GM12878 (cell line): ENCODE measurements around the gene ERO1A. TPM values are rescaled to one million over a fixed set of nuclear protein-coding genes. Genes with fewer than 3 reads are reported as not detected.
A peak's percentile ranks its signal among the peaks of the same experiment; 100 is the strongest.

Experiments used
- CEBPB ChIP-seq, 2 experiments: fragments of 150-350 bp in 1 of 2; IDR thresholded peaks; 2 replicates each; pipeline ENCODE4 v1.6.1; 2012 to 2014; ENCODE audit warnings: low read depth in 2 of 2, low read length in 2 of 2, borderline replicate concordance in 1 of 2, inconsistent platforms in 1 of 2
- CEBPZ ChIP-seq: fragments of 150-350 bp; IDR thresholded peaks from 2 replicates; pipeline ENCODE4 v1.6.1; 2016; ENCODE audit warnings: low read depth, low read length
- CHD1 ChIP-seq: IDR thresholded peaks from 2 replicates; pipeline ENCODE4 v1.6.1; 2012; ENCODE audit warnings: low read depth, low read length, improper control_type of control experiment
- CREB1 ChIP-seq: IDR thresholded peaks from 2 replicates; pipeline ENCODE4 v1.6.1; 2012; ENCODE audit warnings: low read depth, mild to moderate bottlenecking, inconsistent platforms
- HCFC1 ChIP-seq: fragments of 150-350 bp; IDR thresholded peaks from 2 replicates; pipeline ENCODE4 v1.6.1; 2014; ENCODE audit warnings: low read length
- HDAC6 ChIP-seq: fragments of 200-600 bp; sonication (generic); IDR thresholded peaks from one replicate; pipeline ENCODE4 v1.8.0; 2017; ENCODE audit warnings: antibody characterized with exemption; ENCODE audit not compliant: unreplicated experiment
- HDGF ChIP-seq: fragments of 450-650 bp; IDR thresholded peaks from 2 replicates; pipeline ENCODE4 v1.6.1; 2016; ENCODE audit warnings: antibody characterized with exemption
- NFYB ChIP-seq: IDR thresholded peaks from 2 replicates; pipeline ENCODE4 v1.6.1; 2011; ENCODE audit warnings: low read depth, mild to moderate bottlenecking, low read length, improper control_type of control experiment, moderate library complexity; ENCODE audit not compliant: insufficient read depth
- RELB ChIP-seq: fragments of 450-650 bp; IDR thresholded peaks from 2 replicates; pipeline ENCODE4 v1.6.1; 2017; ENCODE audit warnings: low read depth, mild to moderate bottlenecking, moderate library complexity
- RUNX3 ChIP-seq: IDR thresholded peaks from 2 replicates; pipeline ENCODE4 v1.6.1; 2012; ENCODE audit warnings: low read length, inconsistent platforms
- TCF3 ChIP-seq: IDR thresholded peaks from 2 replicates; pipeline ENCODE4 v1.6.1; 2012; ENCODE audit warnings: low read depth, mild to moderate bottlenecking, low read length, borderline replicate concordance; ENCODE audit not compliant: insufficient read depth
- USF2 ChIP-seq: IDR thresholded peaks from 2 replicates; pipeline ENCODE4 v1.6.1; 2011; ENCODE audit warnings: low read depth, low read length, improper control_type of control experiment, borderline replicate concordance
- ZBED1 ChIP-seq: IDR thresholded peaks from 2 replicates; pipeline ENCODE4 v1.6.1; 2016; ENCODE audit warnings: borderline replicate concordance
- ZBTB33 ChIP-seq: fragments of 450-650 bp; IDR thresholded peaks from 2 replicates; pipeline ENCODE4 v1.6.1; 2017; ENCODE audit warnings: mild to moderate bottlenecking
- ZNF687 ChIP-seq: fragments of 450-650 bp; IDR thresholded peaks from 2 replicates; pipeline ENCODE4 v1.6.1; 2017; ENCODE audit warnings: mild to moderate bottlenecking, moderate library complexity
- ZZZ3 ChIP-seq: IDR thresholded peaks from 2 replicates; pipeline ENCODE4 v1.6.1; 2011; ENCODE audit warnings: low read depth; ENCODE audit not compliant: control insufficient read depth, insufficient read length
- polyA plus RNA-seq, 11 experiments: library from polyadenylated mRNA; depleted of rRNA in 4 of 11; unstranded in 6 of 11; stranded (reverse) in 5 of 11; fragments of >200 nt; fragmentation: Nextera tagmentation in 4 of 11; fragmentation: Illumina TruSeq in 1 of 11; extraction: Ambion mirVana in 4 of 11; extraction: Trizol in 1 of 11; gene quantifications; 1 replicate in 1 of 11; 2 replicates in 10 of 11; pipeline versions ENCODE4 v1.2.1 to v1.2.3, GENCODE V29; 2011 to 2016; ENCODE audit warnings: inconsistent platforms in 2 of 11, missing spikeins in 2 of 11, low read depth in 1 of 11
- total RNA-seq, 4 experiments: library from RNA; depleted of rRNA in 3 of 4; stranded (reverse); fragments of >200 nt in 3 of 4; fragmentation: Illumina TruSeq in 1 of 4; extraction: Trizol in 1 of 4; gene quantifications; 2 replicates each; pipeline versions ENCODE4 v1.2.1 to v1.2.3, GENCODE V29; 2013 to 2021

The ERO1A gene
- total and polyA plus RNA-seq, 10 of the 15 experiments (the other 5 are each of a cell fraction or from before 2014, with no cell fraction given) = 17.5 to 93.1 (median 48.5) TPM

GRCh38 chr14:52706724-52707706 is 11.7 kb upstream of the ERO1A start, which contains the start of gene PSMC6 (continued):
- TF ChIP-seq CEBPB (IDR thresholded peaks at IDR 0.05; ENCODE audit: borderline replicate concordance in 1 of 2, low read depth in 2 of 2, low read length in 2 of 2) (no peak), CEBPZ (no peak), CHD1 (0 out of 2 replicates have a peak, but pooled peaks have one; percentile 28), ZBED1 (no peak; the same call in 1 of the 2 replicates), RUNX3 (peak; percentile 50; the same call in 1 of the 2 replicates), HCFC1 (peak; percentile 26; the same call in 1 of the 2 replicates), HDGF (no peak; the same call in none of the 2 replicates), CREB1 (no peak), USF2 (no peak), ZBTB33 (no peak), HDAC6 (no peak), ZZZ3 (no peak), NFYB (no peak), RELB (peak; percentile 91), ZNF687 (0 out of 2 replicates have a peak, but pooled peaks have one; percentile 43), TCF3 (no peak)
